Measurements from ENCODE around the gene CMTM7. TPM values are rescaled to one million over a fixed set of nuclear protein-coding genes. Genes with fewer than 3 reads are reported as not detected.

CMTM7 gene
- total and polyA plus RNA-seq, 9 of the 15 experiments (the other 6 are each of a cell fraction or from before 2014, with no cell fraction given): 0.03 to 1.6 (median 0.42) TPM; not detected in 4

GRCh38 chr3:32367442-32367841 is 24.2 kb upstream of the CMTM7 start:
- Histone ChIP-seq H3K27me3 (ENCODE audit: control insufficient read depth in 2 of 2, insufficient read depth in 2 of 2, low read length in 2 of 2) (peaks cover 55 to 60% of the 10 kb centered on the region in 2 experiments), H3K4me2 (ENCODE audit: insufficient read depth, low read length) (no peak overlapping the region), H4K20me1 (replicated peaks; ENCODE audit: control insufficient read depth, insufficient read depth, low read length) (no peaks in the 10 kb centered on the region), H3K79me2 (ENCODE audit: control insufficient read depth, insufficient read depth, low read length) (no peaks in the 10 kb centered on the region), H3K9ac (ENCODE audit: insufficient read depth in 1 of 2, low read depth in 2 of 2, low read length in 2 of 2) (no peak overlapping the region), H3K4me1 (replicated peaks in 1 of 2; ENCODE audit: control insufficient read depth in 2 of 2, insufficient read depth in 2 of 2, low read length in 2 of 2) (no peaks in the 10 kb centered on the region), H3K27ac (ENCODE audit: extremely low read depth, low read depth, low read length) (no peak overlapping the region), H3K36me3 (ENCODE audit: control insufficient read depth, insufficient read depth, low read length) (no peaks in the 10 kb centered on the region), H2AFZ (ENCODE audit: low read depth, low read length) (no peak overlapping the region), H3K9me3 (replicated peaks; ENCODE audit: control insufficient read depth, insufficient read depth, low read depth, low read length) (no peaks in the 10 kb centered on the region), H3K9me1 (ENCODE audit: control insufficient read depth, insufficient read depth, low read length) (no peaks in the 10 kb centered on the region), H3K4me3 (no peak overlapping the region)
- 3% methylated on average over 10 of the region's 10 CpGs for WGBS (ENCODE audit: insufficient coverage, low coverage, missing lambda C conversion rate)
- POLR2A ChIA-PET: interaction anchor here (0.6 kb wide), 2 partner anchors 62 to 167 kb away, joined by 3 to 4 read pairs; no protein-coding TSS in a partner anchor
- FAIRE-seq (no peak), ATAC-seq (no peak), DNase-seq (ENCODE audit: extremely low read depth in 1 of 4, low spot score in 3 of 4) (no peak)
- BruUV-seq (replicated peaks): no TSS peak
- TF ChIP-seq SMARCE1 (IDR thresholded peaks at IDR 0.05) (no peak), MBD2 (IDR thresholded peaks at IDR 0.05; ENCODE audit: borderline replicate concordance, low read depth) (no peak), RUNX1 (IDR thresholded peaks at IDR 0.05; ENCODE audit: low read depth) (no peak)
- in situ Hi-C loops (cut with MboI) (no loop called here), intact Hi-C loops (cut with micrococcal nuclease) (no loop called here)
- CTCF ChIA-PET (ENCODE audit: low intra/inter-chr PET ratio): no interaction called here

GRCh38 chr3:32371461-32372212 is 20.0 kb upstream of the CMTM7 start:
- H3K9ac ChIP-seq (ENCODE audit: insufficient read depth in 1 of 2, low read depth in 2 of 2, low read length in 2 of 2): no peak overlapping the region
- FAIRE-seq (no peak), ATAC-seq (no peak), DNase-seq (ENCODE audit: extremely low read depth in 1 of 4, low spot score in 3 of 4) (no peak)
- H3K9me1 ChIP-seq (ENCODE audit: control insufficient read depth, insufficient read depth, low read length): no peaks in the 10 kb centered on the region
- intact Hi-C loops (cut with micrococcal nuclease) (loop anchor here (10.0 kb wide), 1 partner anchor 293 kb away; no protein-coding TSS in a partner anchor), in situ Hi-C loops (cut with MboI) (no loop called here)
- H3K36me3 ChIP-seq (ENCODE audit: control insufficient read depth, insufficient read depth, low read length): no peaks in the 10 kb centered on the region
- no peak overlapping the region for H3K4me3 ChIP-seq
- BruUV-seq (replicated peaks): no TSS peak
- H3K79me2 ChIP-seq (ENCODE audit: control insufficient read depth, insufficient read depth, low read length): no peaks in the 10 kb centered on the region
- peaks cover 24 to 30% of the 10 kb centered on the region in 2 experiments; a peak in 3 of 5 replicates for H3K27me3 ChIP-seq (ENCODE audit: control insufficient read depth in 2 of 2, insufficient read depth in 2 of 2, low read length in 2 of 2)
- ChIA-PET POLR2A (interaction anchor here (0.5 to 0.6 kb wide), 4 partner anchors 70 to 583 kb away, joined by 3 to 4 read pairs (median 4); partner anchors contain the start of gene CMTM6), CTCF (ENCODE audit: low intra/inter-chr PET ratio) (no interaction called here)
- H3K4me1 ChIP-seq (replicated peaks in 1 of 2; ENCODE audit: control insufficient read depth in 2 of 2, insufficient read depth in 2 of 2, low read length in 2 of 2): no peaks in the 10 kb centered on the region
- no peaks in the 10 kb centered on the region for H4K20me1 ChIP-seq (replicated peaks; ENCODE audit: control insufficient read depth, insufficient read depth, low read length)
- H3K4me2 ChIP-seq (ENCODE audit: insufficient read depth, low read length): no peak overlapping the region
- 8% methylated on average over 7 of the region's 7 CpGs for WGBS (ENCODE audit: insufficient coverage, low coverage, missing lambda C conversion rate)
- no peak overlapping the region for H2AFZ ChIP-seq (ENCODE audit: low read depth, low read length)
- no peak overlapping the region for H3K27ac ChIP-seq (ENCODE audit: extremely low read depth, low read depth, low read length)
- H3K9me3 ChIP-seq (replicated peaks; ENCODE audit: control insufficient read depth, insufficient read depth, low read depth, low read length): no peaks in the 10 kb centered on the region
- TF ChIP-seq RB1 (IDR thresholded peaks at IDR 0.05; ENCODE audit: low read depth) (no peak), ZNF449 (CRISPR knock-in tag; IDR thresholded peaks at IDR 0.05) (no peak), ARID4B (CRISPR knock-in tag; IDR thresholded peaks at IDR 0.05) (no peak), NFXL1 (CRISPR knock-in tag; IDR thresholded peaks at IDR 0.05) (no peak)

Measured in K562 (cell line).